OCI-LY3 (cell line): ENCODE results near the gene CEP112.

ENCODE experiments used
- H2AFZ ChIP-seq: fragments of 200-600, 300-600 bp; shearing (Covaris generic); 2 replicates; pipeline ENCODE4 v1.6.0; 2014; ENCODE audit warnings: antibody characterized with exemption, low read depth, low read length
- H3K27ac ChIP-seq: fragments of 200-600, 300-600 bp; sonication (generic); 2 replicates; pipeline ENCODE4 v1.5.1; 2014; ENCODE audit warnings: mild to moderate bottlenecking, low read length, moderate library complexity, mixed read lengths
- H3K27me3 ChIP-seq: fragments of 200-600, 300-600 bp; sonication (generic); 2 replicates; pipeline ENCODE4 v1.6.1; 2014; ENCODE audit warnings: low read depth, low read length, mixed read lengths
- H3K36me3 ChIP-seq: fragments of 200-600, 300-600 bp; sonication (generic); replicated peaks from 2 replicates; pipeline ENCODE3; 2014; ENCODE audit warnings: low read depth, low read length, mixed read lengths
- H3K4me1 ChIP-seq: fragments of 300-600, 200-600 bp; sonication (generic); 2 replicates; pipeline ENCODE4 v1.6.1; 2014; ENCODE audit warnings: low read length, mixed read lengths
- H3K4me2 ChIP-seq: fragments of 200-600, 300-600 bp; sonication (generic); 2 replicates; pipeline ENCODE4 v1.6.1; 2014; ENCODE audit warnings: low read length, mixed read lengths
- H3K4me3 ChIP-seq: fragments of 300-600, 200-600 bp; sonication (generic); 2 replicates; pipeline ENCODE4 v1.5.1; 2014; ENCODE audit warnings: antibody characterized with exemption, mild to moderate bottlenecking, low read length, moderate library complexity
- H3K79me2 ChIP-seq: fragments of 300-600, 200-600 bp; shearing (Covaris generic); 2 replicates; pipeline ENCODE4 v1.6.1; 2014; ENCODE audit warnings: mild to moderate bottlenecking, low read length, mixed read lengths
- H3K9ac ChIP-seq: fragments of 300-600, 200-600 bp; shearing (Covaris generic); 2 replicates; pipeline ENCODE4 v1.6.0; 2014; ENCODE audit warnings: mild to moderate bottlenecking, low read length, moderate library complexity
- H3K9me3 ChIP-seq: fragments of 200-600, 300-600 bp; shearing (Covaris generic); 2 replicates; pipeline ENCODE4 v1.6.1; 2014; ENCODE audit warnings: low read length, mixed read lengths; ENCODE audit not compliant: insufficient read depth
- H4K20me1 ChIP-seq: fragments of 200-600, 300-600 bp; sonication (generic); 2 replicates; pipeline ENCODE4 v1.6.1; 2016; ENCODE audit warnings: low read length, mixed read lengths; ENCODE audit not compliant: insufficient read depth
- EZH2phosphoT487 ChIP-seq: fragments of 200-600 bp; shearing (Covaris generic); IDR thresholded peaks from 2 replicates; pipeline ENCODE4 v1.6.1; 2018; ENCODE audit warnings: antibody characterized with exemption, mixed run types, low read depth
- TF ChIP-seq, protein P1 (sequence below): fragments of 200-600, 300-600 bp; sonication (generic); IDR thresholded peaks from 2 replicates; pipeline ENCODE4 v1.5.1; 2014; ENCODE audit warnings: antibody characterized with exemption, low read length, low read depth

Gene CEP112

DNA sequence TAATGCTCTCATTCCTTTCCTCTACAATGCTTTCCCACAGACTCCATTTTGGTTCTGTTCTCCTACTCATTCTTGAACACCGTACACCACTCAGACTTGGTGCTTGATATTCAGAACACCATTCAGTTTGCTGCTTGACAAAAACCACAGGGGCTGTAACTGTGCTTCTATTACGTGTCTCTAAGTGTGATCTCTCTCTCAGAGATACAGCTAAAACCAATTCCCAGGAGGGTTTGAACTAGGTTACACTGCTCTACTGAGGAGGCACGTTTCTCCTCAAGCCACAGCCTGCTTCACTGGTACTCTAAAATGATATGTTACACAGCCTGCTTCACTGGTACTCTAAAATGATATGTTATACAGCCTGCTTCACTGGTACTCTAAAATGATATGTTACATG lies 175.7 kb downstream of the CEP112 start:
- Histone ChIP-seq H3K4me3 (no peak overlapping the region), H3K4me2 (no peak overlapping the region)

GRCh38 chr17:66008680-66009079 lies 183.3 kb downstream of the CEP112 start:
- Histone ChIP-seq H3K27ac (no peak overlapping the region), H3K79me2 (no peaks in the 10 kb centered on the region), H4K20me1 (no peaks in the 10 kb centered on the region), H3K27me3 (no peaks in the 10 kb centered on the region), H2AFZ (no peak overlapping the region), H3K4me3 (no peak overlapping the region), H3K4me2 (no peak overlapping the region), H3K36me3 (no peaks in the 10 kb centered on the region), H3K9me3 (no peaks in the 10 kb centered on the region), H3K9ac (no peak overlapping the region), H3K4me1 (no peaks in the 10 kb centered on the region)
- TF ChIP-seq, protein P1, sequence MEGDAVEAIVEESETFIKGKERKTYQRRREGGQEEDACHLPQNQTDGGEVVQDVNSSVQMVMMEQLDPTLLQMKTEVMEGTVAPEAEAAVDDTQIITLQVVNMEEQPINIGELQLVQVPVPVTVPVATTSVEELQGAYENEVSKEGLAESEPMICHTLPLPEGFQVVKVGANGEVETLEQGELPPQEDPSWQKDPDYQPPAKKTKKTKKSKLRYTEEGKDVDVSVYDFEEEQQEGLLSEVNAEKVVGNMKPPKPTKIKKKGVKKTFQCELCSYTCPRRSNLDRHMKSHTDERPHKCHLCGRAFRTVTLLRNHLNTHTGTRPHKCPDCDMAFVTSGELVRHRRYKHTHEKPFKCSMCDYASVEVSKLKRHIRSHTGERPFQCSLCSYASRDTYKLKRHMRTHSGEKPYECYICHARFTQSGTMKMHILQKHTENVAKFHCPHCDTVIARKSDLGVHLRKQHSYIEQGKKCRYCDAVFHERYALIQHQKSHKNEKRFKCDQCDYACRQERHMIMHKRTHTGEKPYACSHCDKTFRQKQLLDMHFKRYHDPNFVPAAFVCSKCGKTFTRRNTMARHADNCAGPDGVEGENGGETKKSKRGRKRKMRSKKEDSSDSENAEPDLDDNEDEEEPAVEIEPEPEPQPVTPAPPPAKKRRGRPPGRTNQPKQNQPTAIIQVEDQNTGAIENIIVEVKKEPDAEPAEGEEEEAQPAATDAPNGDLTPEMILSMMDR, result no peak
- no peak for TF ChIP-seq EZH2phosphoT487

More for the DNA sequence above, 175.7 kb downstream of the CEP112 start:
- TF ChIP-seq, protein P1, result no peak
- TF ChIP-seq EZH2phosphoT487, result no peak
- H3K27ac ChIP-seq, result no peak overlapping the region
- H4K20me1 ChIP-seq, result no peaks in the 10 kb centered on the region
- no peaks in the 10 kb centered on the region for H3K36me3 ChIP-seq
- H3K27me3 ChIP-seq, result no peaks in the 10 kb centered on the region
- H3K9ac ChIP-seq, result no peak overlapping the region
- H3K79me2 ChIP-seq, result no peaks in the 10 kb centered on the region
- H2AFZ ChIP-seq, result no peak overlapping the region
- no peaks in the 10 kb centered on the region for H3K4me1 ChIP-seq
- H3K9me3 ChIP-seq, result no peaks in the 10 kb centered on the region

GRCh38 chr17:66006654-66007053 lies 185.3 kb downstream of the CEP112 start:
- no peaks in the 10 kb centered on the region for H3K9me3 ChIP-seq
- H3K4me3 ChIP-seq, result no peak overlapping the region
- no peak overlapping the region for H3K9ac ChIP-seq
- no peak overlapping the region for H3K27ac ChIP-seq
- H2AFZ ChIP-seq, result no peak overlapping the region
- TF ChIP-seq EZH2phosphoT487, result no peak
- TF ChIP-seq, protein P1, result no peak
- no peak overlapping the region for H3K4me2 ChIP-seq
- no peaks in the 10 kb centered on the region for H3K36me3 ChIP-seq
- H3K79me2 ChIP-seq, result no peaks in the 10 kb centered on the region
- no peaks in the 10 kb centered on the region for H4K20me1 ChIP-seq
- H3K27me3 ChIP-seq, result no peaks in the 10 kb centered on the region
- H3K4me1 ChIP-seq, result no peaks in the 10 kb centered on the region

GRCh38 chr17:66002812-66003211 lies 189.1 kb downstream of the CEP112 start:
- Histone ChIP-seq H3K4me2 (no peak overlapping the region), H3K27ac (no peak overlapping the region), H2AFZ (no peak overlapping the region), H3K9ac (no peak overlapping the region), H3K79me2 (no peaks in the 10 kb centered on the region), H3K4me1 (no peaks in the 10 kb centered on the region), H3K4me3 (no peak overlapping the region), H3K36me3 (no peaks in the 10 kb centered on the region), H3K9me3 (no peaks in the 10 kb centered on the region), H4K20me1 (no peaks in the 10 kb centered on the region), H3K27me3 (no peaks in the 10 kb centered on the region)
- TF ChIP-seq, protein P1, result no peak
- no peak for TF ChIP-seq EZH2phosphoT487
